HG03378 (cell line): Measurements from ENCODE around the gene CCDC196.

ENCODE experiments used
- ATAC-seq: cut with Tn5 transposase; IDR thresholded peaks from one replicate; pipeline ENCODE4 v1.9.1; 2021; ENCODE audit warnings: mild to moderate bottlenecking, moderate library complexity; ENCODE audit not compliant: unreplicated experiment

The CCDC196 gene, protein sequence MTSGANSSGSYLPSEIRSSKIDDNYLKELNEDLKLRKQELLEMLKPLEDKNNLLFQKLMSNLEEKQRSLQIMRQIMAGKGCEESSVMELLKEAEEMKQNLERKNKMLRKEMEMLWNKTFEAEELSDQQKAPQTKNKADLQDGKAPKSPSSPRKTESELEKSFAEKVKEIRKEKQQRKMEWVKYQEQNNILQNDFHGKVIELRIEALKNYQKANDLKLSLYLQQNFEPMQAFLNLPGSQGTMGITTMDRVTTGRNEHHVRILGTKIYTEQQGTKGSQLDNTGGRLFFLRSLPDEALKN

DNA sequence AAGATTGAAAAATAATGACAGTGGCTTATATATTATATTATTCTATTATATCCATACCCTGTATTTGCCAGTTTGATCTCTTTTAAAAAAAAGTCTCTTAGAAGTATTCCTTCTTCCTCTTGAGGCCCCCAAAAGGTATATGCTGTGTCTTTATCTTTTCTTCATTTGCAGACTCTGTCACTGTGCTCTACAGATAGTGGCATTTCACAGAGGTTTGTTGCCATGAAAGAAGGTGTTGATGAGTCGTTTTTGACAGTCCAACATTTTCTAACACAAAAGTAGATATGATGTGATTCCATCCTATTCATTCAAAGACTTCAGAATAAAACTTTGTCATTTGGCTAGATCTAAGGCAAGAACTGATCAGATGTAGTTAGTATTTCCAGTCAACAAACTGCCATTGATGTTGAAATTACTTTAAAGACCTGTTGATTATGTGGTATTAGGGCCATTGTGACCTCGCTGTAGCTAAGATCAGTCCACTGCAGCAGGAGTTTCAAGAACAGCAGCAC, at the start of gene CCDC196:
Gene CCDC196 (plus strand): TSS at position 462 of the 512 bp plus-strand sequence. CDS start 132 bp downstream, outside the sequence.
- ATAC-seq, result no peak

DNA sequence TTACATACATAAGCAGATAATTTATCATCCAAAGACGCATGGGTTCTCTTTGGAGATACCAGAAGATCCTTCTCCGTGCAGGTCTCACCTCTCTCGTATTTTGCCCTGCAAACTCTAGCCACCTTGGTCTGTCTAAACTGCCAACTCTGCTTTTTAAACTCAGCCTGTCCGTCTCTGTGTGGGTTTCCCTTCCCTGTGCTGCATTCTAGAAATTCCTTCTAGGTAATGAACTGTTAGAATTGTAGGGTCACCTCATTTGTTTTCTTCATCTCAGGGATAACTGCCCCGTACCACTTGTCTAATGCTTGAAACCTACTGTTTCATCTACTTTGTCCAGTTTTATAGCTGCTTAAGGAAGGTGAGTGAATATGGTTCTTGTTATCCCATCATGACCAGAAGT, 45.4 kb upstream of the CCDC196 start:
- no peak for ATAC-seq

GRCh38 chr14:66442953-66443571, 43.1 kb upstream of the CCDC196 start:
- ATAC-seq, result no peak

DNA sequence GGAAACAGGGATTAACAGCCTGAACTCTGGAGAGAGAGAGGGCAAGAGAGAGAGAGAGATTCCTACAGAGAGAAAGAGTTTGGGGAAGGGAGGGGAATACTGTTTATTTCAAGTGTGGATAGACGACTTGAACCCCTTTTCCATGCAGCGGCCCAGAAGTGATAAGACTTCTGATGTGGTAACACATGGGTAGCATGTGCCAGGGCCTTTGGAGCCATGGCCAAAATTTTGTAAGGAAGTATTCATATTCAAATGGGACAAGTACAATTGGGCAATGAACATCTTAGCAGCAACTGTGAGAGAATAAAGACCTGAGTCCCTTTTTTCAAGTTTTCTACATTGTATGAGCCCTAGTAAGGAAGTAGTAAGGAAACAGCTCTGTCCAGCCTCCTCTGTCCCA, 42.4 kb upstream of the CCDC196 start:
- ATAC-seq, result no peak

DNA sequence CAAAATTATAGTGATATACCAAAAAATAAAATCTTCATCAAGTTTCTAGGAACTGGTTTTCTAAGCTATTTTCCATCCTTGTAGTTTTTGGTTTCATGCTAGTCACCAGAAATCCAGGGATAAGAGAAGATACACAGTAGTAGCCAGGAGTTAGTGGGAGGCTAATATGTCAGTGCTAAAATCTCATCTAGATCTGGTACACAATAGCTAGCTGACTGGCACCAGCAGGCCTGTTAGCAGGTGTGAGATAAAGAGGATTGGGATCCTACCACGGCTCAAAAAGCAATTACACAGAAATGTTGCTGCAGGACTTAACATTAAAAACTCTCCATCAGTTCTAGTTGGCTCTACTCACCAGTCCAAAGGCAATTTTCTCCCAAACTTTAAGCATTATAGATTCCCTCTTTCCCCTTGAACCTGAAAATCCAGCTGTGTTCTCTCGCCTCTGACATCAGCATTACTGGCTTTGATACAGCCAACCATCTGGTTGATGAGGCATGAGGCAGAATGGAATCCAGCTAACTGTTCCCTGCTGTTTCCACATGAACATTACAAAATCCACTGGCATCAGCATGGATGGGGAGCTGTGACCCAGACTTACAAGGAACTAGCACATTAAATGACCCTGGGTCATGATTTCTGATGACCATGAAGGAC, 41.8 kb upstream of the CCDC196 start:
- ATAC-seq, result no peak

DNA sequence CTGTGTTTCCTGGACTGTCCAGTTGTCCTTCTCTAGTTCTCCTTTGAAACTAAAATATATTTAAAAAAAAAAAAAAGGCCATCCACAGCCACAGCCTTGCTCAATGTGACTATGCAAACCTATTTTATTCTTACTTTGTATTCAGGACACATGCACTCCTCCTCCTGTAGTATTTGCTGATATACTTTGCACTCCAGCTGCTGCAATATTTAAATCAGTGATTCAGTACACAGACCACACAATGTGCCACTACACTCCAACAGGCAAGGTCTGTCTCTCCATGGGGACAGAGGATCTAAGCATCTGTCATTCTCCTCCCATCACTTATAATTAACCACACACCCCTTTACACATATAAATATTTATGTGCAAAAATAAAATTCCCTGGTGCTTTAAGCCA, 40.2 kb upstream of the CCDC196 start:
- ATAC-seq, result no peak

GRCh38 chr14:66453469-66453868, 32.7 kb upstream of the CCDC196 start:
- ATAC-seq, result no peak

DNA sequence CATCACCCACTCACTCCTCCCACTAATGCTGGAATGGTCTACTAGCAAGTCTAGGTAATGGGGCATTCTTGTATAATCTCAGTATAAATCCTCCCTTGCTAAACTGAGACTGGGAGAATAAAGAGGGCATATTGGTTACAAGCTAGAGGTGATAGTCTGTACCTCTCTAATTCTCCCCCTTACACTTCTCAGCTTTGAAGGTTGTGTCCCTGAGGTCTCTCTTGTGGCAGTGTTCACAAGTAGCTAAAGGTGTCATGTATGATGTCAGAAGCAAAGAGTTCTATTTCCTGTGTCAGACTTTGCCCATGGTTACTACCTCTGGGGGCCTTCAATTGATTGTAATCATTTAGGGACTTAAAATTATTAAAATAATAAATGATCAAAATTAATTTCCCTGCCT, 26.6 kb upstream of the CCDC196 start:
- ATAC-seq, result no peak

DNA sequence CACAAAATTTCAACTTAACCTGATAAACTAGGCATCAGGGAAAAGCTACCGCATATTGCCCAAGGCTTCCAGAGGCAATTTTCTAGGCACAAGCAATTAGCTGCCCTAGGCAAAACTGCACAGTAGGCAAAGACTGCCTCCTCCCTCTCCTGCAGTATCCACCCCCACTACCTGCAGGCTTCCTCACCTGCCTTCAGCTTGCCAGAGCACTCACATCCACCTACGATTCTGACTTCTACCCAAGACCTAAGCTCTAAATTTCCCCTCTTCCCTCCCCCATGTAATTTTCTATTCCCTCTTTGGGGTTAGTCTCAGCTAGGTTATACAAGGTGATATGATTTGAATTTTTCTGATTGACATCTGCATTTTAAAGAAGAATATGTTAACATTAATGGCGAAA, 21.9 kb upstream of the CCDC196 start:
- no peak for ATAC-seq

DNA sequence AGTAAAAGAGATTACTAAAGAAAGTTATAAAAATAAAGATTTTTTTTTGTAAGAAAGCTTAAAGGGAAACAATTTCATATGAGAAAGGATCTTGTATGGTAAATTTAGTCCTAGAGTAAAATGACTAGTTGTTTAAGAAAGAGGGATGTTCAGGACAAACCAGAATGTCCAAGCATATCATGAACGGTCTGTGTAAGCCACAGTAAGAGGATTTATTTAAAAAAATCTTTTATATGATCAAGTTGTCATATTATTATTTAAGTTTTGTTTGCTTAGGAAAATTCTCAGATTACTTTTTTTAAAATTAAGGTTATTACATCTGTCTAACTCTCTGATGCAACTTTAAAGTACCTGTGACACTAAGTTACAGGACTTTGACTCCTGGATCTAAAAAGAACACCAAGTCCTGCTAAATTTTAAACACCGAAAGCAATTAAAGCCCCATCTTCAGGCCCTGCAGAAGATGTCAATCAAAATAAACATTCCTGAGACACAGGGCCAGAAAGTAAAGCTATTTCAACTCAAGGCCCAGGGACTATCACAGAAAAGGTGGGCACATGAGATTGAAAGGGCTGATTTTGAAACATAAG, 17.3 kb upstream of the CCDC196 start:
- no peak for ATAC-seq

DNA sequence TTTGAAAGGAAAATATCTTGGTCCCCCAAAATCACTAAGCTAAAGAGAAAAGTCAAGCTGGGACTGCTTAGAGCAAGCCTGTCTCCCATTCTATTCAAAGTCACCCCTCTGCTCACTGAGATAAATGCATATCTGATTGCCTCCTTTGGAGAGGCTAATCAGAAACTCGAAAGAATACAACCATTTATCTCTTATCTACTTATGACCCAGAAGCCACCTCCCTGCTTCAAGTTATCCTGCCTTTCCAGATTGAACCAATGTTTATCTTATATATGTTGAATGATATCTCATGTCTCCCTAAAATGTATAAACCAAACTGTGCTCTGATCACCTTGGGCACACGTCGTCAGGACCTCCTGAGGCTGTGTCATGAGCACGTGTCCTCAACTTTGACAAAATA, 14.6 kb upstream of the CCDC196 start:
- no peak for ATAC-seq

GRCh38 chr14:66472251-66472650, 13.9 kb upstream of the CCDC196 start:
- no peak for ATAC-seq

- ATAC-seq, result no peak
Observed at GRCh38 chr14:66473223-66473622, 12.9 kb upstream of the CCDC196 start.

- no peak for ATAC-seq
Observed at GRCh38 chr14:66476964-66477363, 9.2 kb upstream of the CCDC196 start.

DNA sequence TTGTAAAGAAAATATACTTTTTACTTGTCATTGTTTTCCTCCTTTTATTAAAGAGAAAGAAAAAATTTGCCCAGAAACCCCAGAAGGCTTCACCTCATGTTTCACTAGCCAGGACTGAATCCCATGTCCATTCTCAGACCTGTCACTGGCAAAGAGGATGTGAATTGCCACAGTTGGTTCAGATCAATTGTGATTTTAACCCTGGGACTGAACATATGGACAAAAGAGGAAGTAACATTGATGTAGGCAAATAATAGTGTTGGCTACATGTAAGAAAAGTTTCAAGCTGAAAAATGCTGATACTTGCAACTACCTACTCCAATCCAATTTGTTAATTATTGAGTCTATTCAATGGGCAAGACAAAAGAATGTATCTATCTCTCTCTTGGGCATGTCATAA, 8.6 kb upstream of the CCDC196 start:
- ATAC-seq, result no peak

DNA sequence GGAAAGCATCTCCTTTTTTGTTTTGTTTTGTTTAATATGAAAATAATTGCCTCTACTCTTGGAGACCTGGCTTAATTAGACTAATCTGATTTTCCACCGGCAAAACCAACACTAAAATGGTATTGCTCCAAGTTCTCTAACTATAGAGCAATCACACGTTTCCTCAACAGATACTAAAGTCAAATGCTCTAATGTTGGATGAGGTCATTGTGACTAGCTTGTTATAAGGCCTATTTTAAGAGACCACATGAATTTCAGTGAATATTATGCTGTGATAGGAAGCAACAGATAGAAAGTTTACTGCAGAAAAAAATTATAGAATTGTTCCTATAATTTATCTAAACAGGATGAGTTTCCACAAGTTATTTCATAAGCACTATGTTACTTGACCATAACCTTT, 3.3 kb upstream of the CCDC196 start:
- no peak for ATAC-seq

- no peak for ATAC-seq
Observed at GRCh38 chr14:66483322-66483721, 2.8 kb upstream of the CCDC196 start.

- ATAC-seq, result no peak
Observed at GRCh38 chr14:66485029-66485428, 1.1 kb upstream of the CCDC196 start.

DNA sequence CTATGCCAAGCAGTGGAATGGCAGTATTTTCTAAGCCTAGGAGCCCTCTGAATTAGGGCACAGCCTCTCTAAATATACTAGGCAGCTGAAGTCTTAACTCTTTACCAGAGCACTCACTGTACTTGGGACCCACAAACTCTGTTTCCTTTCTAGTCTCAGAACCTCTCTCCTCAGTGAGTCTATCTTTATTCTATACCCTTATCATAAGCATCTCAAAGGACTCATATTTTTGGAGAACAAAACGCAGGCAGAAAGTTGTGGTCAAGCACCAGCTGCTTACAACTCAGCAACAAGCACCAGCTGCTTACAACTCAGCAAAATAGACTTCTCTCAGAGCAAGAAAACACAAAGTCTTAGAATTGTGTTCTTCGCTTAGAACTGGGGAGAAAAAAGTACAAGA, 993 bp downstream of the CCDC196 start:
- ATAC-seq, result no peak

DNA sequence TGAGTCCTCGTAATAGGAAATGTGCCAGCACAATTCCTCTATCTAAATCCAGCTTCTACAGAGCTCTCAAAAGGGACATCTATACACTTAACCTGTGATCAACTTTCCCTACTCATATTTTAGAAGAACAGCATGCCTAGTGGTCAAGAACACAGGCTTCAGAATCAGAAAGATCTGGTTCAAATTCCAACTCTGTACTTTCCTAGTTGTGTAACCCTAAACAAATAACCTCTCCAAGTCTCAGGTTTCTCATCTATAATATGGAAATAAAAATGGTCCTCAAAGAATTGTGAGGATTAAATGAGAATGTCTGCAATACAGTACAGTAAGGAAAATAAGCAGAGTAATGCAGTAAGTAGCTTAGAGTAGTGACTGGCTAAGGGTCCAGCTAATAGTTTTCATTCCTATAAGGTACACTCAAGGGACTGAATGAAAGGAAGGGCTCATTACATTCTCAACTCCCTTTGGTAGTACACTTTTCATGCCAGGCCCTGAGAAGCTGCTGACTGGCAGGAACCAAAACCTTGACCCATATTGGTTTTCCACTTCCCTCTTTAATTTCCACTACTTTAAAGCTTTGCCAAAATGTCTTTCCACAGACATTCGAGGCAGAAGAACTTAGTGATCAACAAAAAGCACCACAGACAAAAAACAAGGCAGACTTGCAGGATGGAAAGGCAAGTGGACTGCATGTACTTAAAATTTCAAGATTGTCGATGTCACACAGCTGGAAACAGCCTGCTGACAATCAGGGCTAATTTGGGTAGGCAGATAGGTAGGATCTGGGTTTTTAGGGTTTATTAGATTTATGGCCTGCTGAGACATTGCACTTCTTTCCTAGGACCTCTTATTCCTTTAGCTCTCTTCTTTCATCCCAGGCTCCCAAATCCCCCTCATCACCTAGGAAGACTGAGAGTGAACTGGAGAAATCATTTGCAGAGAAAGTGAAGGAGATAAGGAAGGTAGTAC, 4.3 kb downstream of the CCDC196 start:
- no peak for ATAC-seq

DNA sequence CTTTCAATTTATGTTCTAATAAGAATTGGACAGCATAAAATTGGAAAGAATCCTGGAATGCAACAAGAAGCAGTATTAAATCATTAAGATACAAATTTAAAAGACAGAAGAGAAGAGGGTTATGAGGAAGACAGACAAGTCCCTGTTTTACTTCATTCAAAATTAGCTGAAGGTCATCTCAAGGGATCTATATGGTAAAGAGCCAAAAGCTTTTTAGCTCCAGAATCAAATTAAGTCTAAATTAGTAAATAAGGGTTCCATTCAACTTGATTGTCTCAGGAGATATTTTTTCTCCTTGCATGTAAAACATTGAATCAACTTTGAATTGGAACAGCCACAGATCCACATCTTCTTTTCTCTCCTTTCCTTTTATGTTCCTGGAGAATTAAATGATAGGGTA, 7.6 kb downstream of the CCDC196 start:
- ATAC-seq, result no peak
